GM21576 (cell line): ENCODE measurements around the gene ZNF598.
"Not testable (repeated sequence)": the region's sequence is repeated elsewhere in the genome, so short reads cannot be mapped to it uniquely, and the experiment has no call there.

Experiments
- ATAC-seq: cut with Tn5 transposase; IDR thresholded peaks from one replicate; pipeline ENCODE4 v1.9.1; 2021; ENCODE audit warnings: mild to moderate bottlenecking, moderate library complexity; ENCODE audit not compliant: unreplicated experiment

The ZNF598 gene

DNA sequence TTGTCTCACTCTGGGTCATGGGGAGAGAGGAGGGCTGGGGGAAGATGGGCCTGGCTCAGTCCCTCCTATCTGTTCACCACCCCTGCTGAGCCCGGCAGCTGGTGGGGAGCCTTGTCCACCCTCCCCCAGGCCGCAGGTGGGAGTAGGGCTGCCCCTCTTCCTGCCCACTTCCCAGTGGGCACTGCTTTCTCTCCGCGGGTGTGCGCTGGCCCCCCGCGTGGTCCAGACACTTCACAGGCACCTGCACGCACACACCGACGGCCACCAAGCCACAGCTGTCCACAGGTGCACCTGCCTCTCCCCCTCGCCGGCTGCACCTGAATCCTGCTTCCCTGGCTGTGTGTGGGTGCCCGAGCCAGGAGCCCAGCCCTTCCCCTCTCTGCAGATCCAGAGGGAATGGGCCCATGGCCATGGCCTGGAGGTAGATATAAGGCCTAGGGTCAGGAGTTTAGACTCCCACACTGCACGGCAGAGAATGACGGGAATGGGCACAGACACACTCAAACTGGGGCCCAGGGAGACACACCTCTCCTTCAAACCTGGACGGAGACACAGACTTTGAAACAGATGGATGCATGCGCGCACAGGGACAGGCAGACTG, 19.1 kb upstream of the ZNF598 start:
- no peak for ATAC-seq

DNA sequence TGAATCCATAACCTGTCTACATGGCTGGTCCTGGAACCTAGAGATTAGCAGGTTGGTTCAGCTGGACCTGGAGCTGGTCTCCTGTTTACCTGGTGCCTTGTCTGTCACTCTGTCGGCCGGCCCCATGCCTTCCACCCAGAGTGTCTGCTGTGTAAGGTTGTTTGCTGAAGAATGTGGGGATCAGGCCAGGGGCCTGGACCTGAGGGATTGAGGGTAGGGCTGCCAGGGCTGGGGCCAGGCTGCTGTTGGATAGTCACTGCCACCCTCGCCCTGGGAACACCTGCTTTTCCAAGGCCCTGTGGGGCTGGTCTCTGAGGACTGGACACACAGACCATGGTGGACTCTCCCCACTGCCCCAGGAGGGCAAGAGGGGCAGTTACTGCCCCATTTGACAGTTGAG, 18.5 kb upstream of the ZNF598 start:
- ATAC-seq = no peak

DNA sequence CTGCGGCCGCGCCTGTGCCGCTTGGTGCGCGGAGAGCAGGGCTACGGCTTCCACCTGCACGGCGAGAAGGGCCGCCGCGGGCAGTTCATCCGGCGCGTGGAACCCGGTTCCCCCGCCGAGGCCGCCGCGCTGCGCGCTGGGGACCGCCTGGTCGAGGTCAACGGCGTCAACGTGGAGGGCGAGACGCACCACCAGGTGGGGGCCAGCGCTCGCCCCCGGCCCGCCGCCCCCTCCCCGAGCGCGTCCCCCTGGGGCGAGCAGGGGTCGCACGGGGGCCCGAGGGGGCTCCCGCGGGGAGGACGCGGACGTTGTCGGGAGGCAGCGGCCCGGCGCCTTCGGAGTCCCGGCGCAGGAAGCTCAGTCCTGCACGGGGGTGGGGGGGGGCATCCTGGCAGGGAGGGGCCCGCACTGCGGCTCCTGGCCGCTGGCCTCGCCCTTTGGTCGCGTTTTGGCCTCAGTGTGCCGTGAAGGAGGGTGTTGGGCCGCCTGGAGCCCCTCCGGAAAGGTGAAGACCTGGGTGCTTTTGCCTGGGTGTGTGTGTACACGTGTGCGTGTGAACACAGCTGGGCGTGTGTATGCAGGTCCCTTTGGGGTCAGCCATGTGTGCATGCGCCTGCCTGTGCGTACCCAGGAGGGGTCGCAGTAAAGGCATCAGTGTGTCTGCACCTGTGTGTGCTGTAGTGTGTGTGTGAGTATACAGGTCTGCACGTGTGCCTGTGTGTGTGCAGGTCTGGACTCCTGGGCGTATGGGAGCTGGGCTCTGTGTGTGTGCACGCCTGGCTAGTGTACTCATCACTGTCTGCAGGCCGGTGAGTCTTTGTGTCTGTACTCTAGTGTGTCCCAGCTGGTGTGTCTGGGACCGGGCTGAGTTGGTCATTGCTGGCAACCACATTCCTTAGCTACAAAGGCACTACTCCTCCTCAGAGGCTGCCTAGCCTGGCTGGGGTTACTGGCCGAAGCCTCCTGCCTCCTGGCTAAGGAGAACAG, 17.7 kb upstream of the ZNF598 start:
- ATAC-seq = no peak

DNA sequence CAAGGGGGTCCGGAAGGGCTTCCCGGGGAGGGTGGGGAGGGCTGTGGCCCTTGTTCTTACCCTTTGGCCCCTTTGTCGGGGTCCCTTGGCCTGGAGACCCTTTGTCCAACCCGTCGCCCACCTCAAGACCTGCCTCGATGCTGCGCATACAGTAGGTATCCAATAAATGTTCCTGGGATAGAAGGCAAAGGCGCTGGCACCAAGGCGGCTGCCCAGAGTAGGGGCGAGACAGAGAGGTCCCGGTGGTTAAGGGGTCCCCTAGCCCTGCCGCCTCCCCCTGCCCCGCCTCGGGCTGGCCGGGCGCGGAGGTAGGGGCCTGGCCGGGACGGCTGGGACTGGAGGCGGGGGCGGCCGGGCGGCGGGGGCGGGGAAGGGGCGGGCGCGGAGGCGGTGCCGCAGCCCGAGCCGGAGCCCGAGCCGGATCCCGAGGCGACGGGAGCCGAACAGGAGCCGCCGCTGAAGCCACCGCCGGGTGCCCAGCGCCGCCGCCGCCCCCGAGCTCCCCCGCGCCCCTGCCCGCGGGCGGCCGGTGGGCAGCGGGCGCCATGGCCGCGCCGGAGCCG, 16.9 kb upstream of the ZNF598 start, which contains the start of gene NHERF2:
TSS of gene NHERF2 (plus strand) at position 442 of the 563 bp plus-strand sequence. CDS start at position 546, 104 bp downstream.
- ATAC-seq = no peak

DNA sequence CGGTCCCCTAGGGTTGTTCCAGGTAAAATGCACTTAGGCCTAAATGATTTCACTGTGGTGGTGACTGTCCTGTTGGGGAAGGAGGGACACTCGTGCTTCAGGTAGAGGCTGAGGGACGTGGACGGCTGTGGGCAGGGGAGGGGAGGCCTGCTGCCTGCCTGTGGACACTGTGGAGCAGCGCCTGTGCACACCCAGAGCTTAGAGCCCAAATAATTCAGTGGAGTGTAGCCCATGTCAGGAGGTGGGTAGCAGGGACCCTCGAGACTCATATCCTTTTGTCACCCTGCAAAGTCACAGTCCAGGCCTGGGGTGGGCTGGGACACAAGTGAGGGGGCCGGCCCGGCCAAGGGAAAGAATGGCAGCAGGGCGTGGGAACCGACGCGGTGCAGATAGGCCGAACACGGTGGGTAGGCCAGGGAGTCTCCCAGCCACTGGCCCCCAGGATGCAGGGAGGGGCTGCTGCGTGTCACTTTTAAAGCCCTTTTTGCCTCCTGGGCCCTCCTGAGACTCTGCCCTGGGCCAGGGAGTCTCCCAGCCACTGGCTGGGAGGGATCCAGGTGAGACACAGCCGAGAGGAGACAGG, 16.3 kb upstream of the ZNF598 start:
- ATAC-seq = no peak

DNA sequence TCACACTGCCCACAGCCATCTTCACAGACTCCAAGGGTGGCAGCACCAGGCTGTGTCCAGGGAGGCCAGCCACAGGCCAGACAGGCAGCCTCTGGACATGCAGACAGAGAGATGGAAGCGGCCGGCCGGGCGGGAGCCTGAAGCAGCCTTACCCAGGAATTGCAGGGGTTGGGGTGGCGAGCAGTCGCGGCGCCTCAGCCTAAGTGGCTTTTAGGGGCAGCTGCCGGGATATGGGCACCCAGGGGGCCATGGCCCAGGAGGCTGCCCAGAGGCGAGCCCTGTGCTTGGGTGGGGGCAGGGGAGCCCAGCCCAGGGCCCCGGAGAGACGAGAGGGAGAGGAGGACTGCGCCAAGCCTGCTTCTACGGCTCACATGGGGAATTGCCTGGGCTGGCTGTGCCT, 15.6 kb upstream of the ZNF598 start:
- ATAC-seq = no peak

DNA sequence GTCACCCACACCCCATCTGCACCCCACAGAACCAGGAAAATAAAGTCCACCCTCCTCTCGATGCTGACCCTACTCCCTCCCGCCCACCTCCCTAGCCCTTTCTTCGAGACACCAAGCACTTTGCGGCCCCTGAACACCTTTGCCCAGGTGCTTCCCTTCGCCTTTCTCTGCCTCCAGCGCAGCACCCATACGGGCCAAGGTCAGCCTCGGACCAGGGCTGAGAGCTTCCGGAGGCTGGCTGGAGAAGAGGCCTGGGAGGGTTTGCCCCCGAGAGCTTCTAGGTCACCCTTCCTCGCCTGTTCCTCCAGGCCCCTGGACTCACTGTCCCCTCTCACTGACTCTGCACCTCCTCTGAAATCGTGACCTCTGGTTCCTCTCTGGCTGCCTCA, 14.4 kb upstream of the ZNF598 start:
- no peak for ATAC-seq

DNA sequence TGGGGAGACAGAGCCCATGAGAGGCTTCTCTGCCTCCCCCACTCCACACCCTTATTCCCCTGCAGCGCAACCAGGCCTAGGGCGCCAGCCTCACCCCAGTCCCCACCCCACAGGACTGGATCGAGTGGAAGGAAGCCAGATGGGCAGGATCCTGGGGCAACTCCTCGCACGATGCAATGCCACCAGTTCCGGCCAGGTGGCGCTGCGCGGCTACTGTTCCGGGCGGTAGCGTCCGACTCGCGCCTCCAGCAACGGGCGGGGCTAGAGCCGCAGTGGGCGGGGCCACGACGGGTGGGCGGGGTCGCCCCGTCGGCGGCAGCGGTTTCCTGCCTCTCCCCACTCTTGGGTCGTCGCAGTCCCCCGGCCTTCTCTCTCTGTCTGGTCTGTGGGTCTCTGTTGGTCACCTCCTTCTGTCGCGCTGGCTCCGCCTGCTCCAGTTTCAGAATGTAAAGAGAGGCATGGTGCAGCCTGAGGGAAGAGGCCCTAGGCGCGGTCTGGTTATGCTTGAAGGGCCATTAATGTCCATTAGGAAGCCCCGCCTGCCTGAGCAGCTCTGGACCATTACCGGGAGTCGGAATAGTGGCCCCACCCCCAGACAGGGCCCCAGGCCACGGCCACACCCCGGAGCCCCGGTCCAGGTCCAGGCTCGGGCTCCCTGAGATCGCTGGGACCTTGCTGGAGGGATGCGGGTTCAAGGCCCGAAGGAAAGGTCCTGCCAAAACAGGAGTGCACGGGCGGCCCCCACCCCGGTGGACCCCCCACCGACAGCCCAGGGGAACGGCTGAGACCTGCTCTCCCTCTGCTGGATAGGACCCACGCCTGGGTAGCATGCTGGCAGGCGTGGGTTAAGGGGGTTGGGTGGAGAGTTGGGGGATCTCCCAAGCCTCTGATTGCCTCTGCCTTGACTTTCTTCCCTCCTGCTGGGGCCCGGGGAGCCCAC, 13.7 kb upstream of the ZNF598 start:
- ATAC-seq = peak; percentile 68

DNA sequence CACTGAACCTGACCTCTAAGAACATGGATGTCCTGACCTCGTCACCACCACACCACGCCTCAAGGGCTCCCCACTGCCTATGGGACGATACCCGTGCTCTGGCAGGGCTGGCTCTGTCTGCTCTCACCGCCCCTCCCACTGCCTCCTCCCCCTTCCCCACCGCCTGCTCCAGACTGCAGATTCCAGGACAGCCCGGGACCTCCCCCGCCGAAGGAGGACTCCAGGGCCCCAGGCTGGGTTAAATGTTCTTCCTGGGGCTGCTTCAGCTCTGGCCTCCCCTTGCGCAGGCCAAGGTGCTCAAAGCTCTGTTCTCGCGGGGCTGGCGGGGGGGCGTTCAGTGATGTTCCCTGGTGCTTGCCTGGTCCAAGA, 13.1 kb upstream of the ZNF598 start:
- ATAC-seq = no peak

DNA sequence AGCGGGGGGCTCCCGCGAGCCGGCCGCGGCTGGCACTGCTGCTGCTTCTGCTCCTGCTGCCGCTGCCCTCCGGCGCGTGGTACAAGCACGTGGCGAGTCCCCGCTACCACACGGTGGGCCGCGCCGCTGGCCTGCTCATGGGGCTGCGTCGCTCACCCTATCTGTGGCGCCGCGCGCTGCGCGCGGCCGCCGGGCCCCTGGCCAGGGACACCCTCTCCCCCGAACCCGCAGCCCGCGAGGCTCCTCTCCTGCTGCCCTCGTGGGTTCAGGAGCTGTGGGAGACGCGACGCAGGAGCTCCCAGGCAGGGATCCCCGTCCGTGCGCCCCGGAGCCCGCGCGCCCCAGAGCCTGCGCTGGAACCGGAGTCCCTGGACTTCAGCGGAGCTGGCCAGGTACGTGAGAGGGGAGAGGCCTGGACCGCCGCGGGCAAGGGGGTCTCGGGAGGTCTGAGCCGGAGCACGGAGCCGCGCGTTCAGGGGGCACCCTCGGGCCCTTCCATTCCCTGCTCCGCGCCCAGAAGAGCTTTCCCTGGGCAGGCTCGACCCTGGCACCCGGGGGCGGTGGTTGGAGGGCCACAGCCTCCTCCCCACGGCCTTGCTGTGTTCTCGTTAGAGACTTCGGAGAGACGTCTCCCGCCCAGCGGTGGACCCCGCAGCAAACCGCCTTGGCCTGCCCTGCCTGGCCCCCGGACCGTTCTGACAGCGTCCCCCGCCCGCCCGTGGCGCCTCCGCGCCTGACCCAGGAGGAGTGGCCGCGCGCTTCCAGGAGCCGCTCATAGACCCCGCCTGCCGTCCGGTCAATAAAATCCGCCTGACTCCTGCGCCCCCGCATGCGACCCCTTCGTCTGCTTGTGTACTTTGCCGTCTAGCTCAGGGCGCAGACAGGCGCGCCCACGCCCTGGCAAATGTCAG, 10.6 kb upstream of the ZNF598 start:
- ATAC-seq = no peak

DNA sequence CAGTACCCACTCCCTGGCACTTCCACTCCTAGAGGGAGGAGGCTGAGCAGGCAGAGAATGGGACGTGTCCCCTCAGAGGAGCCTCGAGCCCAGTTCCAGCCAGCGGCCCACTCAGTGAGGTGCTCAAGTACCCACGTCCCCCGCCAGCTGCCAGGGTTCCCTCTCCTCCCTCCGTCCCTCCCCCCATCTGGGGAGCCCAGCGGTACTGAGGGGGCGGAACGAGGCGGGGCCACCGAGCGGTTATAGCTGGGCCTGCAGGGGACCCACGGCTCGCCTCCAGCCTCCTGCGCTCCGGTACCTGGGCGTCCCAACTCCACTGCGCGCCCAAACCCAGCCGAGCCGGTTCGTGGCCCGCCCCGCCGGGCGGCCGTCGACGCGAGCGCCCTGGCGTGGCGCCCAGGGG, 9.9 kb upstream of the ZNF598 start, which contains the start of gene NPW:
TSS of gene NPW (plus strand) at position 268 of the 403 bp plus-strand sequence.
- ATAC-seq = no peak

DNA sequence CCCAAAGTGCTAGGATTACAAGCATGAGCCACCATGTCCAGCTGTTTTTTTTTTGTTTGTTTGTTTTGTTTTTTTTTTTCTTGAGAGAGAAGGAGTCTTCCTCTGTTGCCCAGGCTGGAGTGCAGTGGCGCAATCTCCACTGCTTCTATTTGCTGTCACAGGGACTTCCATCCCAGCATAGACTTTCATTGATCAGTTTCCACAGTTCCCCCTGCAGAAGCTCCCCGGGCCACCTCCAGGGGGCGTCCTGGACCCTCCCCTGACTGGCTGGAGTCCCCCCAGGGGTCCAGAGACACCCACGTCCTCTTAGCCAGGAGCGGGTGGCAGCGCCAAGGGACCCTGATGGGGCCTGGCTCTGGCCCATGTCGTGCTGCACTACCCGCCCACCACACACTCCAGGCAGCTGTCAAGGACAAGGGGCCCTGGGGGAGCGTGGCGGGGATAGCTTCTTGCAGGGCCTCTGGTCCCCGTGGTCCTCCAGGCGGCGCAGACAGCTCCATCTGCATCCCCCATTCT, 6.8 kb upstream of the ZNF598 start:
- no peak for ATAC-seq

DNA sequence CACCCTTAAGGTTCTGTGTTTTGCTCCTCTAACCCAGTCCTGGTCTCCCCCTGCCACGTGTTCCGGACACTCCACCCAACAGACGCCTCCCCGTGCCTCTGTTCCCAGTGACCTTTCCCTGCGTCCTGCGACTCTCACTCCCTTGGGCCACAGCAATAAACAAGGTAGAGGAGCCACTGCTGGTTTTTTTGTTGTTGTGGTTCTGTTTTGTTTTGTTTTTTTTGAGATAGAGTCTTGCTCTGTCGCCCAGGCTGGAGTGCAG, 6.3 kb upstream of the ZNF598 start:
- no peak for ATAC-seq

DNA sequence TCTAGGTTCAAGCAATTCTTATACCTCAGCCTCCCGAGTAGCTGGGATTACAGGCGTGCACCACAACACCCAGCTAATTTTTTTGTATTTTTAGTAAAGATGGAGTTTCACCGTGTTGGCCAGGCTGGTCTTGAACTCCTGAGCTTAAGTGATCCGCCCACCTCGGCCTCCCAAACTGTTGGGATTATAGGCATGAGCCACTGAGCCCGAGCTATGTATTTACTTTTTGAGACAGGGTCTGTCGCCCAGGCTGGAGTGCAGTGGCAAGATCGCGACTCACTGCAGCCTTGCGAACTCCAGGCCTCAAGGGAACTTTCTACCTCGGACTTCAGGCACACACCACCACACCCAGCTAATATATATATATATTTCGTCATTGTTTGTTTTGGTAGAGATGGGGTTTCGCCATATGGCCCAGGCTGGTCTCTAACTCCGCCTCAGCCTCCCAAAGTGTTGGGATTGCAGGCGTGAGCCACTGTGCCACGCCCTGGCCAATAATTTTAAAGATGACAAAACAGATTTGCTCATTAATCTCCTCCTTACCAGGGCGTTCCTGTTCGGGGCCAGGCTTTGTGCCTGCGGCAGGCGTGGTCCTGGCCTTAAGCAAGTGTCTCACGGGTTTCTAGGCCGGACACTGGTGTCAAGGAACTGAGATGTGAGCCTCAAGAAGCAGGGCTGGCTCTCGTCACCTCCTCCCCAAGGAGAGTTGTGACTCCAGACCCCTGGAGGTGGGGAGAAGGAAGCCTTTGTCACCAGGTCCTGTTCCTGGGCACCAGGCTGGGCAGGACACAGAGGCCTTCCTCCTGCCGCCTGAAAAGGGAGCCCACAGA, 5.7 kb upstream of the ZNF598 start:
- no peak for ATAC-seq

DNA sequence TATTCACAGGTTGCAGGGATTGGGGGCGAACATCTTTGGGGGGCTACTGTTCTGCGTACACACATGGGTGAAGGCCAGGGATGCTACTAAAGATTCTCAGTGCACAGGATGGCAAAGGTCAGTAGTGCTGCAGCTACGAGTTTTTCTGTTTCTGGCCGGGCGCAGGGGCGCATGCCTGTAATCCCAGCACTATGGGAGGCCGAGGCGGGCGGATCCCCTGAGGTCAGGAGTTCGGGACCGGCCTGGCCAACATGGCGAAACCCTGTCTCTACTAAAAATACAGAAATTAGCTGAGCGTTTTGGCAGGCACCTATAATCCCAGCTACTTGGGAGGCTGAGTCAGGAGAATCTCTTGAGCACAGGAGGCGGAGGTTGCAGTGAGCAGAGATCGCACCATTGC, 3.9 kb upstream of the ZNF598 start:
- no peak for ATAC-seq

DNA sequence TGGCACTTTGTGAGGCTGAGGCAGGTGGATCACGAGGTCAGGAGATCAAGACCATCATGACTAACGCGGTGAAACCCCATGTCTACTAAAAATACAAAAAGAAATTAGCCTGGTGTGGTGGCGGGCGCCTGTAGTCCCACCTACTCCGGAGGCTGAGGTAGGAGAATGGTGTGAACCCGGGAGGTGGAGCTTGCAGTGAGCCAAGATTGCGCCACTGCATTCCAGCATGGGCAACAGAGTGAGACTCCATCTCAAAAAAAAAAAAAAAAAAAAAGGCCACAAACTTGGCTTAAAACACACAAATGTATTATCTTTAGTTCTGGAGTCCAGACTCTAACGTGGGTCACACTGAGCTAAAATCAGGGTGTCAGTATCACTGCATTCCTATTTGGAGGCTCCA, 2.1 kb upstream of the ZNF598 start:
- not testable (repeated sequence) for ATAC-seq

DNA sequence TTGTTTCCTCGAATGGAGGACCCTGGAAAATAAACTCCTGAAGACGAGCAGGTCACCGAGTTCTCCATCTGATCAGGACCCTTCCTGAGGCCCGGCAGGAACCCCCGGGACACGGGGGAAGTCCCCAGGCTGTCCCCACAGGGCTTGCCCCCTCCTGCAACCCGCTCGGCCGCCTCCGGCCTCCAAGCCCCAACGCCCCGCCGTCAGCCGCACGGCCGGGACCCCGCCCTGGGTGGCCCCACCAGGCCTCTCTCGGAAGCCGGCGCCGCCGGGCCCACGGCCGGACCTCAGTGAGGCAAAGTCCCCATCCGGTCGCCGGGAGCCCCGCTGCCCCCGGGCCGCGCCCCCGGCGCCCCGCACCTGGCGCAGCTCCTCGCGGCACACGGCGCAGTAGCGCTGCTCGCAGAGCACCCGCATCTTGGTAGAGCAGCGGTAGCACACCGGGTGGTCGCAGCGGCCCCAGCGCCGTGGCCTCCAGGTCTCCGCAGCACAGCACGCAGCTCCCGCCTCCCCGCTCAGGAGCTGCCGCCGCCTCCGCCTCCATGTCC, 383 bp downstream of the ZNF598 start:
- peak; percentile 27 for ATAC-seq

DNA sequence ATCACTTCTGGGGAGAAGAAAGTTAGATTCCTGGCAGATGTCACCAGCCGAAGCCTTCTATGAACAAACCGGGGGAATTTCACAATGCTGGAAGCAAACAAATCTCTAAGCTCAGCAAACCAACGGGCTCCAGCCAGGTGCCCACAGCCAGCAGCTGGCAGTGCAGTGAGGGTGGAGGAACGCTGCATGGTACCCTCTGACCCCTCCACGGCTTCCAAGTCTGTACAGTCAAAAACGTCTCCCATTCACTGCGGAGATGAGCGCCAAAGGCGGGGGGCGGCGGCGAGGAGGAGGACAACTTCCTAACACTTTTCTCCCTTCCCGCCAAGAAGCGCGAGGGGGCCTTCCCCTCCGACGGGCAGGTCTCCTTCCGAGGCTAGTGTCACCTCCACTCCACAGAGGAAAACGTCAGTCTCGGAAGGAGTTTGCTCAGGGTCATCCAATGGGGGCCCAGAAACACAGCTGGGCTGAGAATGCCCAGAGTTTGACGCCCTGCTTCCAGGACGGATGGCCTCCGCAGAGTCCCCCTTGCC, 924 bp downstream of the ZNF598 start:
- ATAC-seq = no peak
